GM19468 (cell line): ENCODE data around the gene DRC7.

Source experiments
- ATAC-seq: cut with Tn5 transposase; IDR thresholded peaks from one replicate; pipeline ENCODE4 v1.9.1; 2021; ENCODE audit warnings: mild to moderate bottlenecking, moderate library complexity, moderate number of reproducible peaks; ENCODE audit not compliant: unreplicated experiment; ENCODE audit errors: extremely low read depth

DRC7 gene

DNA sequence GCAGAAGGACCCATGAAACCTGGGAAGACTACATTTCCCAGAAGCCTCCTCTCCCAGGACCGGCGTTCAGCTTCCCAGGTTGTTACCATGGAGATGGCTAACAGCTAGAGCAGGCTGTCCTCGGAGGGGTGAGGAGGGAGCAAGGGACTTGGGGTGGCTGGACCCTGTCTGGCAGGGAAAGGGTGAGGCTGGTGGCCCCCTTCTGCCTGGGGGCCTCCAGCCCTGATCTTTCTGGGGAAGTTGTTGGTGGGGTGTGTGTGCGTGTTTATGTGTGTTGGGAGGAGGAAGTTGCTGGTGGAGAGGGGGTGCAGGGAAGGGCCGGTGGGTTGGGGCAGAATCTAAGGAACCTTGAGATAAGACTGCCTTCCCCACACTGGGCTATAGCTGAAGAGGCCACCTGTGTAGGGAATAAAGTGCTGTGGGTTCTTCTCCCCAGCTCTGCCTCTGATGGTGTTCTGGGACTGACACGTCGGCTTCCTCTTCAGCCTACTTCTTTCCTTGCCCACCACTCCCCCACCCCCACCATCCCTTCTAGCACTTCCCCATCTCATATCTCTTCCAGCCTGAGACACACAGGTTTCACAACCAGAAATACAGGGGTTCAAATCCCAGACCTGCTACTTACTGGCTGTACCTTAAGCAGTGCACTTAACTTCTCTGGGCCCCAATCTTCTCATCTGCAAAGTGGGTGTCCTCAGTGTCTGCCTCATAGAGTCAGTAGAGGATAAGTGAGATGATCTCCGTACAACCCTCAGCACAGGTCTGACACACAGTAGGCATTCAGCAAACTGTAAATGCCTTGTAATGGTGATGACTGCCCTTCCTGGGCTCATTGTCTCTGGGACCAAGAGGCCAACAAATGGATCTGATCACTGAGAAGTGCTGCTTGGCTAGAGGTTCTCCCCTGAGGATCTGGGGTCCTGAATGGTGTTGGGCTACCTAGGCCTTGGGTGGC lies at the start of gene DRC7:
TSS of gene DRC7 (plus strand) at position 82 of the 955 bp plus-strand sequence. CDS start 3,144 bp downstream, outside the sequence.
- no peak for ATAC-seq

DNA sequence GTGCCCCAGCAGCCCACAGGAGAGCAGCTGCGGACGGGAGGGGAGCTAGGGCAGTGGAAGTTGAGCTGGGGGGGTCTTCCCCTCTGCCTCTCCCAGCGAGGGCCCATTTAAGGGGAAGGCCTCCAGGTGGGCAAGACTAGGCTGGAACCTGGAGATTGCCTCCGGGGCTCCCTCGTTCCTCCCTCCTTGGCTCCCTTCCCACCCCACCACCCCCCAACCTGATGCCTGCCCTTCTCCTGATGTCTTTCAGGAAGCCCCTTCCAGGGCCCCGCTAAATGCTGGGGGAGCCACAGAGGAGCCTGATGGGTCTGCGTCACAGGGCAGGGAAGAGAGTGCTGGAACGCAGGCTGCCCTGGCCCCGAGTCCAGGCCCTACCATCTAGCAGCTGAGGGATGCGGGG lies 49.4 kb upstream of the DRC7 start:
- no peak for ATAC-seq

GRCh38 chr16:57645691-57646387 lies 48.8 kb upstream of the DRC7 start:
- ATAC-seq: no peak

DNA sequence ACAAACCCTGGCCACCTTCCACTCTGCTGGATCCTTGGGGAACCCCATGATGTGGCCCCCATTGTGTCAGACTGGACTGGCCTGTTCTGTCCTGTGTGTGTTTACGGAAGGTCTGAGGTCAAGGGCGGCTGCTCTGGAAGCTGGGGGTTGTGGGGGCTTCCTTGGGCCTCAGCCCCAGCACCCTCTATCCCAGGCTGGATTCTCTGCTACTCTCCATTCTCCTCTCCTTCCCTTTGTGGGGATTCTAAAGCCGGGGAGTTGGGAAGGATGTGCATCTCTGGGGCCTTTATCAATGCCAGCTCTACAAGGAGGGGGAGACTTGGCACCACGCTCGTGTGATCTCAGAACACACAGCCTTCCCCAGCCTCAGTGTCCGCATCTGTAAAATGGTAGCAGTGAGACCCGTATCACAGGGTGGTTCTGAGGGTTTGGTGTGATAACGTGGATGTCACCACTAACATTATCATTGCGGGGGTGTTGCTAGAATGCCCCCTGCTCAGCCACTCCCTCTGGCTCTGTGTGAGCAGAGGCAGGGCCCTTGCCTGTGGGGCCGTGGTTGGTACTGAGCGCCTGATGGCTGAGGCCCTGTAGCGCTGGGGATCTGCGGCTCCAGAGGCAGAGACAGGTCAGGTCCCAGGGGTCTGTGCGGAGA lies 48.1 kb upstream of the DRC7 start:
- ATAC-seq: no peak

- ATAC-seq: no peak
Observed at GRCh38 chr16:57647136-57647875, 47.3 kb upstream of the DRC7 start.

DNA sequence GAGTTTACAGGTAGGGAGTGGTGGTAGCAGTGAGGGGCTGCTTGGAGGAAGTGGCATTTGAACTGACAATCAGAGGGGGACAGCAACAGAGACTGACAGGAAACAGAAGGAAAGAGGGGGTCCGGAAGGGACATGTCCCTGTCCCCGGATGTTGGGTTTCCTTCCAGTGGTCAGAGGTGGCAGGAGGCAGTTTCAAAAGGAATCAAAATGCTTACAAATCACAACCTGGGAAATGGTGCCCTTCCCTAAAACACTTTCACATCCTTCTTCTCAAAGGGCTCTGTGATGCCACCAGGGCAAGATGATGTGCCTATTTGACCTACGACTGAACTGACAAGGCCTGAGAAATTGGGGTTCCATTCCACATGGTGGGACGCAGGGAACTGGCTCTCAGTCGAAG lies 46.5 kb upstream of the DRC7 start:
- no peak for ATAC-seq

DNA sequence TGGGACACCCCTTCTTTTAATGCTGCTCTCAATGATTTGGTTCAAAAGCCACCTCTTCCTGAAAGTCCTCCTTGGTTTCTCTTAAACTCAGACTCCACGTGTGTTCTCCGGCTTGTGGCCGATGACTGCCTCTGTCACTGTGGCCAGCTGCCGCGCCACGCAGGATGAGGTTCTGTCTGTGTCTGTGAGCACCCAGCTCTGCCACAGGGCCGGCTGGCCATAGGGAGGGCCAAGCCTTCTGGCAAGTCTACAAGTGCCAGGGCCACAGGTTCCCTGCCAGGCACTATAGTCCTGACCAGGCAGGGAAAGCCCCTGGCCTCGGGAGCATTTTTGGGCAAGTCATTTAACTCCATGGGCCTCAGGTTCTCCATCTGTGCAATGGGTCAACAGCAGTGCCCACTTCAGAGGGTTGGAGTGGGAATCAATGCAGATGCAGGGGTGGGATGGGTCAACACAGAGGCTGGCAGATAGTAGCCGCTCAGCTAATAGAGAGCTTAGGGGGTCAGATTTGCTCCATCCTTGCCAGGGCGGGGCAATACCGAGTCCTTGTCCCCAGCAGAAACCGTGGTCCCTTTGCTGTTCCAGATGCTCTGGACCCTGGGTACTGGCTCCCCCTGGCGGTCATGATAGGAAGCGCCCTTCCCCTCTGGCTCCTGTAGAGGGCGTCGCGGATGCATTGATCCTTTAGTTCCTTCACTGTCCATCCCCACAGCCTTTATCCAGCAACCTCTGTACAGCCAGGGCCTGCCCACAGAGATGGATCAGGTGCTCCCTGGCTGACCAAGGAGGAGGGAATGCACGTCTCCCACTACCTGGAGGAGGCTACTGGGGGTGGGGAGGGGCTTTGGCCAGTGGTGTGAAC lies 45.8 kb upstream of the DRC7 start:
- peak; percentile 38 for ATAC-seq

DNA sequence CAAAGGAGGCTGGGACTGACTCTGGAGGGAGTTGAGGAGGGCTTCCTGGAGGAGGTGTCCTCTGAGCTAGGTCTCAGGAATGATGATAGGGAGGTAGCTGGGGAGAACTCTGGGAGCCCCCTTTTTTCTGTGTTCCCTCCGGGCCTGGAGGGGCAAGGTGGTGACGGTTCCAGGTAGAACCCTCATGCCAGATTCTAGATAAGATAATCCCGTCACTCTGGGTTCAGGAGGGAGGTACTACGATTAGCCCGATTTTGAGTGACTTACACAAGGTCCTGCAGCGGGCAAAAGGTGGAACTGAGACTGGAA lies 45.2 kb upstream of the DRC7 start:
- no peak for ATAC-seq

GRCh38 chr16:57649846-57650245 lies 44.8 kb upstream of the DRC7 start:
- no peak for ATAC-seq

GRCh38 chr16:57651344-57652333 lies 43.0 kb upstream of the DRC7 start:
- ATAC-seq: no peak

DNA sequence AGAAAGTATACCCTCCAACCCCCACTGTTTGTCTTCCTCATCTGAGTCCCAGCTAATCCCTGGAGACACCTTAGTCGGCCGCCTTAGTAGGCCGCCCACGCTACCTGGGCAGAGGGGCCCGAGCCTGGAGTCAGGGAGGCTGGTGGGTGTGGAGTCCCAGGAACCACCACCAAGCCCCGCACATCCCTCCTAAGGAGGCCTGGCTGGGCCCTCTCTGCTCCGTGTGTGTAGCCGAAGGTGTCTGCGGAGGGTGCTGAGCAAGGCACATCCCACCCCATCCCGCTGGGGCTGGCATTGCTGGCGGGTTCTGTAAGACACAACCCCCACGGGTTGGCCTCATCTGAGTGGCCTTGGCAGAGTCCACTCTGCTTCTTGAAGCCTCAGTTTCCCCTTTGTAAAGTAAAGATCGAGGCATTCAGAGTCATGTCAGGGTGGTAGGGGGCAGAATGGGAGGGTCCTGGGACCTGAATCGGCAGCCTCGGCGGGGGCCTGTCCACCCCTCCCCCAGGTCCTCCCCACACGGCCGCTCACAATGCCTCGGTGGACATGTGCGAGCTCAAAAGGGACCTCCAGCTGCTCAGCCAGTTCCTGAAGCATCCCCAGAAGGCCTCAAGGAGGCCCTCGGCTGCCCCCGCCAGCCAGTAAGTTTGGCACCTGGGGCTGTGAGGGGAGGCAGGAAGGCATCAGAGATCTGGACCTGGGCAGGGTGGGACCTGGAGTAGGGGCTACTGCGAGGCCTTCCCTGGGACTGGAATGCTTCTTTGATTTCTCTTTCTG lies 41.7 kb upstream of the DRC7 start:
- no peak for ATAC-seq

DNA sequence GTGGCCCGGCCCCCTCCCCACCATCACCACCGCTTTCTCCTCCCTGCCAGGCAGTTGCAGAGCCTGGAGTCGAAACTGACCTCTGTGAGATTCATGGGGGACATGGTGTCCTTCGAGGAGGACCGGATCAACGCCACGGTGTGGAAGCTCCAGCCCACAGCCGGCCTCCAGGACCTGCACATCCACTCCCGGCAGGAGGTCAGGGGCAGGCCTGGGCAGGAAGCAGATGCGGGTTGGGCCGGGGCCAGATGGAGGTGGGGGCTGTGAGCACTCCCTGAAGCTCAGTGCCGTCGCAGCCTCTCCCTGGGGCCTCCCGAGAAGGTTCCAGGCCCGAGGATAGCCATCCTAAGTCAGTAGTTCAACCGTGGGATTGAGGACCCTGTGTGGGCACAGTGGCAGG lies 40.7 kb upstream of the DRC7 start:
- no peak for ATAC-seq

DNA sequence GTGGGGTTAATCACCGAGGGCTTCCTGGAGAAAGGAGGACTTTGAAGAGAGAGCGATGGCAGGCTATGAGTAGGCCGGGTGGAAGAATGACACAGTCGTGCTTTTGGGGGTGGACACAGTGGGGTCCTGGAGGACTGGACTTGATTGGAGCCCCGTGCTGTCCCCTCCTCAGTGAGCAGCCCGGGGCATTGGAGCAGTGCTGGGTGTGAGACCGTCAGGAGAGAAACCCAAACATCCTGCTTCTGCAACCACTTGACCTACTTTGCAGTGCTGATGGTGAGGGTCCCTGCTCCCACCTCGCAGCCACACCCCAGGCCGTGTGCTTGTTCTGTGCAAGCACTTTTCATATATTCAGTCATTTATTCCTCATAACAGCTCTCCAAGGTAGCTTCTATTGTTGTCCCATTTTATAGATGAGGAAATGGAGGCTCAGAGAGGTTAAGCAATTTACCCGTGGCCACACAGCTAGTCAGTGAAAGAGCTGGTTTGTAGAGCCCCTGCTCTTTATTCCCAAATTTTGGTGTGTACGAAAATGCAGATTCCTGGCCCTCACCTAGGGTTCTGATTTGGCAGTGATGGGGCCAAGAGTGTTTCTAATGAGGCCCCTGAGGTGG lies 38.2 kb upstream of the DRC7 start:
- ATAC-seq: no peak

DNA sequence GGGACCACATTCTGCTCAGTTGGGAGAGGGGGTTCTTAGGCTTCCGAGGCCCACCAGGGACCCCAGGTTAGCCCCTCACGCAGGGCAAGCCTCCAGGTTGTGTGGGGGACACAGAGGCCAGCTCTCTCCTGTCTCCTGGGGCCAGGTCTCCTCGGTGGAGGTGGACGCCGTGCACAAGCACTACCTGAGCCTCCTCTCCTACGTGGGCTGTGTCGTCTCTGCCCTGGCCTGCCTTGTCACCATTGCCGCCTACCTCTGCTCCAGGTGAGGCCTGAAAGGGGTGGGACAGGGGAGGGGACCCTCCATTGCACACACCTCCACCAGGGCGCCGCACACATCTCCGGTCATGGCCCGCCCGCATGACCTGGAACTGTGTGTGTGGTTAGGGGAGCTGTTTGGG lies 37.4 kb upstream of the DRC7 start:
- no peak for ATAC-seq

DNA sequence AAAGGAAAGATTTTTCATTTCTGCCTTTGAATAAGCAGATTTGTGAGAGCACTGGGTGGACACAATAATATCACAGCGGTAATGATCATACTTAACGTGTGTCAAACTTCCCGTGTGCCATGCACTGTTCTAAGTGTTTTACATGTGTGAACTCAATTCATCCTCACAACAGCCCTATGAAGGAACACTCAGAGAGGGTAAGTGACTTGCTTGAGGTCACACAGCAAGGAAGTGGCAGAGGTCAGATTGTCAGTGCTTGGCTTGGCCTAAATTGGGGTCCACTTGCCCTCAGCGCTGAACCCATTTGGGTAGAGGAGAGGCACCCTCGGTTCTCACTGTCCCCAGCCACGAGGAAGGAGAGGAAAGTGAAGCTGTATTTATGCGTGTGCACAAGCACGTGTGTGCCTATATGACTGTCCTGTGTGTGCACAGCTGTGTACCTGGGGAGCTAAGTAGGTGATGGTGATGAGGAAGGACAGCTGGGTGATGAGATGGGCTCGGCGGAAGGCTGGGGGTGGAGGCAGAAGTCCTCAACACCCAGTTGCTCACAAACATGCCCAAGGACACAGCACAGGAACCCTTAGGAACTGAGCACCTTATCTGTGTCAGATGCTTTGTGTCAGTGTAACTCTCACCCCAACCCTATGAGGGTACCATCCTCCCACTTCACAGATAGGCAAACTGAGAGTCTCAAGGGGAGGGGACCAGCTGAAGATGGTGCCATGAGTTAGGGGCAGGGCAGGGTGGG lies 36.3 kb upstream of the DRC7 start:
- ATAC-seq: no peak

GRCh38 chr16:57658878-57659674 lies 35.5 kb upstream of the DRC7 start:
- no peak for ATAC-seq
